GM19193 (cell line): ENCODE results near the gene ERH.

Experiments
- POLR2A ChIP-seq: IDR thresholded peaks from 4 replicates; pipeline ENCODE4 v1.6.1; 2011; ENCODE audit not compliant: insufficient read depth, insufficient read length; ENCODE audit errors: extremely low read depth

ERH gene

DNA sequence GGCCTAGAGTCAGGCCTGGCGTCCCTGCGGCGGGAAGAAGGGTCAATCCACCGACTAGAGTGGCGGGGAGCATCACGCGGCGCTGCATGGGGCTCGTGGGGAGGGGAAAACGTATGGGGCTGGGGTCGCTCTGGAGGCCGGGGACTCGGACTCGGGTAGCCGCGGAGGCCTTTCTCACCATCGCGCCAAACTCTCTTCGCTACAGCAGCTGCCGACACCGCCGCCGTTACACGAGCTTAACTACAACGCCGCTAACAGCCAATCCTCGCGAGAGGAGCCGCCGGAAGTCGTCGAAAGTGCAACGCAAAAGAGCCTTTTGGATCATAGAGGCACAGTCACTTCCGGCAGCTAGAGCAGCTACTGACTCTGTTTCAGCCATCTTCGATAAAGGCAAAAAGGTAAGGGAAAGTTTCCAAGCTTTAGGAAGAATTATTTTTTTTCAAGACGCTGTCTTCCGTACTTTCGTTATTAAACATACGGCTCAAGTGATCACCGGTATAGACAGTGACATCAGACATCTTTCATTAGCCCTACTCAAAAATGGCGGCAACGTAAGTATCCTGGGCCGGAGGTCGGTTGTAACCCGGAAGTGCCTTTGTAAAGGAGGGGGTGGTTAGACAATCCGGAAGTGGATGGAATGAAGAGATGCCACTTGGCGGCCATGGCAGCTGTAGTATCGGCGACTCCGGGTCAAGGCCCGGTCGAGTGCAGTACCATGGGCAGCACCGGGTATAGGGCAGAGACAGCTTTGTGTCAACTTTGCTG lies at the start of gene ERH, which contains the start of gene SLC39A9:
TSS of gene ERH (minus strand) at position 247 of the 765 bp plus-strand sequence. CDS start at position 181, 66 bp downstream.
TSS of gene SLC39A9 (plus strand) at position 640 of the 765 bp plus-strand sequence. CDS start 678 bp downstream, outside the sequence.
- TF ChIP-seq POLR2A = peak; percentile 84

DNA sequence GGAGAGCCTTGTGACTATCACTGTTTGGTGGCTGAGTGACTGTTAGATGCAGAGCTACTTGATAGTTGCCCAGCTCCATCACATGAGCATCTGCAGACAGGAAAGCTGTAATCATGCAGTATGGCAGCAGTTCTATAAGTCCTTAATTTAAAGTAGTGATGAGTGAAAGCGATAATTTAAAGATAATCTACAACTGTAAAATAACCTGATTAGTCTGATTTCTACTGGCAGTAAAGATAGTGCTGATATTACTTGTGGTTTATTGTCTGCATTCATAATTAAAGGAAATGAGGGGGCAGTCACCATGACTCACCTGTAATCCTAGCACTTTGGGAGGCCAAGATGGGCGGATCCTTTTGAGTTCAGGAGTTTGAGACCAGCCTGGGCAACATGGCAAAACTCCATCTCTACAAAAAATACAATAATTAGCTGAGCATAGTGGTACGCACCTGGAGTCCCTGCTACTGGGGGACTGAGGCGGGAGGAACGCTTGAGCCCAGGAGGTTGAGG lies 45.3 kb upstream of the ERH start:
- no peak for TF ChIP-seq POLR2A

DNA sequence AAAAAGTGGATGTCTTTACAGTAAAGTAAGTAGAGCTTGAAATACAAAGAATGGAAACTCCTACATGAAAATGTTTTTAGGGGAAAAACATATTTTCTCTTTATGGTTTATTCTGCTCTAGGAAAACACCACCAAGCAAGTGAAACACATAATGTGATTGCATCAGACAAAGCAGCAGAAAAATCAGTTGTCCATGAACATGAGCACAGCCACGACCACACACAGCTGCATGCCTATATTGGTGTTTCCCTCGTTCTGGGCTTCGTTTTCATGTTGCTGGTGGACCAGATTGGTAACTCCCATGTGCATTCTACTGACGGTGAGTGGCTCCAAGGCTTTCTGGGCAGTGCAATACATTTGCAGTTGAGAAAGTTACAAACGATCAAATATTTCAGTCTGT lies 43.8 kb upstream of the ERH start:
- TF ChIP-seq POLR2A = peak; percentile 51

DNA sequence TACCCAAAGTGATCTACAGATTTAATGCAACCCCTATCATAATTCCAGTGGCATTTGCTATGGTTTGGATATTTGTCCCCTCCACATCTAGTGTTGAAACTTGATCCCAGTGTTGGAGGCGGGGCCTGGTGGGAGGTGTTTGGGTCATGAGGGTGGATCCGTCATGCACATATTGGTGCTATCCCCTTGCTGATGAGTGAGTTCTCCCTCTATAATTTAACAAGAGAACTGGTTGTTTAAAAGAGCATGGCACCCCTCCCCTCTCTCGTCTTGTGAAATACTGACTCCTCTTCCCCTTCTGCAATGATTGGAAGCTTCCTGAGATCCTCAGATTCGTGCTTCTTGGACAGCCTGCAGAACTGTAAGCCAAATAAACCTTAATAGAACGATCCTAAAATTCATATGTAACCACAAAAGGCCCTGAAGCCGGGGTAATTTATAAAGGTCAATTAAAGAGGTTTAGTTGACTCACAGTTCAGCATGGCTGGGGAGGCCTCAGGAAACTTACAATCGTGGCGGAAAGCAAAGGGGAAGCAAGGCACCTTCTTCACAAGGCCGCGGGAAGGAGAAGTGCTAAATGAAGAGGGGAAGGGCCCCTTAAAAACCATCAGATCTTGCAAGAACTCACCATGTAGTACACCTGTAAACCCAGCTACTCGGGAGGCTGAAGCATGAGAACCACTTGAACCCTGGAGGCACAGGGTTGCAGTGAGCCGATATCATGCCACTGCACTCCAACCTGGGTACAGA lies 41.6 kb upstream of the ERH start:
- no peak for TF ChIP-seq POLR2A

DNA sequence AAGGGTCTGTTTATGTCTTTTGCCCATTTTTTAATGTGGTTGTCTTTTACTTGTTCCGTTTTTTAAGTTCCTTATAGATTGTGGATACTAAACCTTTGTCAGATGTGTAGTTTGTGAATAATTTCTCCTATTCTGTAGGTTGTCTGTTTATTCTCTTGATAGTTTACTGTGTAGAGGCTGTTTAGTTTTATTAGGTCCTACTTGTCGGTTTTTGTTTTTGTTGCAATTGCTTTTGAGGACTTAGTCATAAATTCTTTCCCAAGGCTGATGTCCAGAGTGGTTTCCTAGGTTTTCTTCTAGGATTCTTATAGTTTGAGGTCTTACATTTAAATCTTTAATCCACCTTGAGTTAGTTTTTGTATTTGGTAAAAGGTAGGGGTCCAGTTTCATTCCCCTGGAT lies 34.3 kb upstream of the ERH start:
- TF ChIP-seq POLR2A = no peak

DNA sequence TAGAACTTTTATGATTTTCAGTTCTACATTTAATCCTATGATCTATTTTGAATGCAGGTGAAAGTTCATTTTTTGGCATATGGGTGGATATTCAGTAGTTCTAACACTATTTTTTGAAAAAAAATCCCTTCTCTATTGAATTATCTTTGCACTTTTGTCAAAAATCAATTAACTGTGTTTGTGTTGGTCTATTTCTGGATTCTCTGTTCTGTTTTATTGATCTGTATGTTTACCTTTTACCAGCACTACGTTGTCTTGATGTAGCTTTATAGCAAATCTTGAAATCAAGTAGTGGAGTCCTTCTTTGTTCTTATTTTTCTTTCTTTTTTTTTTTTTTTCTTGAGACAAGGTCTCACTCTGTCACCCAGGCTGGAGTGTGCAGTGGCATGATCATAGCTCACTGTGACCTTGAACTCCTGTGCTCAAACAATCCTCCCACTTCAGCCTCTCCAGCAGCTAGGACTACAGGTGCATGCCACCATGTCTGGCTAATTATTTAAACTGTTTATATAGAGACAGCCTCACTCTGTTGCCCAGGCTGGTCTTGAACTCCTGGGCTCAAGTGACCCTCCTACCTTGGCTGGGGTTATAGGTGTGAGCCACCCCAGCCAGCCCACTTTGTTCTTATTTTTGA lies 32.3 kb upstream of the ERH start:
- TF ChIP-seq POLR2A = no peak

DNA sequence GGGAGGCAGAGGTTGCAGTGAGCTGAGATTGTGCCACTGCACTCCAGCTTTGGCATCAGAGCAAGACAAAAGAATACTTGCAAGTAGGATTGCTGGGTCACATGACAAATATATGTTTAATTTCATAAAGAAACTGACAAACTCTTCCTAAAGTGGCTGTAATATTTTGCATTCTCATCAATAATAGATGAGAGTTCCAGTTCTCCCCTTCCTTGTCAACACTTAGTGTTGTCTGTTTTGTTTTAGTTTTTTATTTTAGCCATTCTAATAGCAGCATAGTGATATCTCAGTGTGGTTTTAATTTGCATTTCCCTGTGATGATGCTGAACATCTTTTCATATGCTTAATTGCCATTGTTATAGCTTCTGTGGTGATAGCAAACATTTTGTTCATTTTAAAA lies 31.5 kb upstream of the ERH start:
- TF ChIP-seq POLR2A = no peak

DNA sequence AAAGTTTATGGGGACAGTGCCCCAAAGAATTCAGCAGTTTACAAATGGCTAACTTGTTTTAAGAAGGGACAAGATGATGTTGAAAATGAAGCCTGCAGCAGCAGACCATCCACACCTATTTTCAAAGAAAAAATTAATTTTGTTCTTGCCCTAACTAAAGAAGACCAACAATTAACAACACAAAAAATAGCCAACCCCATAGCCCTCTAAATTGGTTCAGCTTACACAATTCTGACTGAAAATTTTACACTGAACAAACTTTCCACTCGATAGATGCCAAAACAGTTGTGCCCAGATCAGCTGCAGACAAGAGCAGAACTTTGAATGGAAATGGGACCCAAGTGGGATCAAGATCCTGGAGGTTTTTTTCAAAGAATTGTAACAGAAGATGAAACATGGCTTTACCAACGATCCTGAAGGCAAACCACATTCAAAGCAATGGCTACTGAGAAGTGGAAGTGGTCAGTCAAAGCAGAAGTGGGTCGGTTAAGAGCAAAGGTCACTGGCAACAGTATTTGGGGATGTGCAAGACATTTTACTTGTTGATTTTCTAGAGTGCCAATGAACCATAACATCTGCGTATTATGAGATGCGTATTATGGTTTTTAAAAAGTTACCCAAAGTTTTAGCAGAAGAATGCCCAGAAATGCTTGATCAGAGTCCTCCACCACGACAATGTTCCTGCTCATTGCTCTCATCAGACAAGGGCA lies 30.3 kb upstream of the ERH start:
- TF ChIP-seq POLR2A = no peak

DNA sequence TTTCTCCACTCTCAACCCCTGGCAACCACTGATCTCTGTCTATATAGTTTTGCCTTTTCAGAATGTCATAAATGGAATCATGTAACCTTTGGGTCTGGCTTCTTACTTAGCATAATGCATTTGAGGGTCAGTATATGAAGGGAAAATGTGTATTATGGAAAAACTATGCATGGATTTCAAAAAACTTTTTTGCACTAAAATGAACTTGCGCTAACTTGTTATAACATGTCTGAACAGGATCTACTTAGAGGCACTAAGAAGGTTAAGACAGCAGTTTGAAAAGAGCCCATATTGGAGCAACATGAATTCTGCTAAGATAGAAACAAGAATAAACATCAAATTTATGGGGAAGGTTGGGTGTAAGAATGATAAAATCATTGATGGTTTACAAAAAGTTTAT lies 29.5 kb upstream of the ERH start:
- no peak for TF ChIP-seq POLR2A

DNA sequence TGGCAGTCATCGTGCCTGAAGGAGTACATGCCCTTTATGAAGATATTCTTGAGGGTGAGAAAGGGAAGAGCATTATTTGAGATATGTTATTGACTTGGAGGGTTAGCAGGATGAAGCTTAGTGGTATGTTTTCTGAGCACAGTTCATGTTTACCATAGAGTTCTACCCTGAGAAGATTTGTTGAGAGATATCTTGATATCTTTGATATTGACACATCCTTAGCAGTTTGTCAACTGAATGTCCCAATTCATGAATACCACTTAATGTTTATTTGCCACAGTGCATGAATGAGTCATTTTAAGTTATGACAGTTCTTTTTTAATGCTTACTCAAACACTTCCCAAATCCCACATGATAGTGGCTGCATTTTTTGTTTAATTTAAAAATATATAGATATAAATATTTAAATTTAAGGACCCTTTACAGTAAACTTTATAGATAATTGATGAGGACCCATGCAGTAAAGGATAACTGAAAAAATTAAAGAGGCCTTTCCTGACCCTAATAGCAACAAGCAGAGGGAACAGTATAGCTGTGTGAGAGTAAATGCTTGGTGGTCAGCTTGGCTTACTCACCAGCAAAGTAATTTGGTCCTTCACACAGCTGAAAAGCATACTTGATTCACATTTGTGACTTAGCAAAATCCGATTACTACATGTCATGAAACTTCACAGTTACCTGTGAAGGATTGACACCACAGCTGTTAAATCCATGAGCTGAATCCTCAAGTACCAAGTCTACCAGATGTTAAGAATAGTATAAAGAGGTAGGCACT lies 26.2 kb upstream of the ERH start:
- TF ChIP-seq POLR2A = no peak

DNA sequence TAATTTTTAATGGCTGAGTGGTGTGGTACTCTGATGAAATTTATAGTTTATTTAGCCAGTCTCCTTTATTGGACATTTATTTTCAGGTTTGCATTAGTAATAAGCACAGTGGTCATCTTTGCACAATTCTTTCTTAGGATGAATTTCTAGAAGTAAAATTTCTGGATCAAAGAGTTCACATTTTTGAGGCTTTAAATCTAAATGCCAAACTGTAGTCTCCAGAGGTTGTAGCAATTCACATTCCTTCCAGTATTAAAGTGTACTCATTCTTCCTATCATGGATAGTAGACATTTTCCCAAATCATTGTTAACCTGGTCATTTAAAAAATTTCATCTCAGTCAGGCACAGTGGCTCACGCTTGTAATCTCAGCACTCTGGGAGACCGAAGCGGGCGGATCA lies 25.2 kb upstream of the ERH start:
- TF ChIP-seq POLR2A = no peak

DNA sequence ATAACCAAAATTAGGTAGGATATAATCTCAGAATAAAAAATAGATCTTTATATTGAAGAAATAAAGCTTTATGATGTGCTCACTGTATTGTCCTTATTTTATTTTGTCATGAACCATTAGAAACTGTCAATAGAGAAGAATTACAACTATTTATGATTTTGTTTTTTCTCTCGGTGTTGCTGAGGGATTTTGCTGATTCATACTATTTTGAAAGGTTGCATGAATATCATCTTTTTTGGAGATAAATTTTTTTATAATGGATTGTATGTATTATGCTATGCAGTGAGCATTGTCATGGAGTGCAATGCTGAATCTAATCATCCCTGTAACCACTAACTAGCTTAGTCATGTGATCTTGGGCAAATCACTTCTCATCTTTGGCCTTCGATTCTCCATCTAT lies 15.4 kb upstream of the ERH start:
- no peak for TF ChIP-seq POLR2A

DNA sequence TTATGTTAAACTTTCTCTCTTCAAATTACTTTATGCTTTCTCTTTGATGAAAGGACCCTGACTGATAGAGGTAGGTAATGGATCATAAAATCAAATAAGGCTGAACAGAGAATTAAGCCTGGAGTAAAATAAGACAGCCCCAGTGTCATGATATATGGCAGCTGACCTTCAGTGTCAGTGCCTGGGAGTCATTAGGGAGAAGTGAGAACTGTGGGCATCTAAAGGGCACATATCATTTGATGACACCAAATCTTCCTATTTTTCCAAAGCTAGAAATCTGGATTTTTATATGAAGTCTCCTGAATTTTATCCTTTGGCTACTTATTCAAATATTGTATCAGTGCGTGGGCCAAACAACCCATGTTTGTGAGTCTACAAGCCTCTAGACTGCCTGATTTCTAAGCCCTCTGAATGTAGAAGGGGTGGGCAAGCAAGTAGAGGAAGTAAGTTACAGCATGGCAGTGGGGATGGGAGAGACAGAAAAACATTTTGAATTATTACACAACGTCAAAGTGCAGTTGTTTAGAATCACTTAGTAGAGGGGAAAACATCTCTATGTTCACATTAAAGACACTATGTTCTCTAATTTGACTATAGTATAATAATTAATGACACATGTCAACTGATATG lies 10.3 kb upstream of the ERH start:
- no peak for TF ChIP-seq POLR2A

DNA sequence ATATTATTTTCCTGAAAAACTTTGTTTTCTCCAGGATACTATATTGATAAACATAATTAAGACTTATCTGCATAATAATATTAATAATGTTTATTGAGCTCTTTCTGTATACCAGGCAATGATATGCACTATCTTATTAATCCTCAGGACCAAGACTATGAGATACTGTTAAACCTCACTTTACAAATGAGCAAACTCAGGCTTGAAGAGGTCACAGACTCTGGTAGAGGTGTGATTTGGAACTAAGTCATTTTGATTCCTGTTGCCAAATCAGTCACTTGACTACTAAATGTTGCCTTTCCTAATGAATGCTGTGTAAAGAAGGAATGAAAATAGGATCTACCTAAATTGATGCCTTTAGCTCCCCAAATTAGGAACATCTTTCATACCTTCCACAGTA lies 7.7 kb upstream of the ERH start:
- TF ChIP-seq POLR2A = no peak

DNA sequence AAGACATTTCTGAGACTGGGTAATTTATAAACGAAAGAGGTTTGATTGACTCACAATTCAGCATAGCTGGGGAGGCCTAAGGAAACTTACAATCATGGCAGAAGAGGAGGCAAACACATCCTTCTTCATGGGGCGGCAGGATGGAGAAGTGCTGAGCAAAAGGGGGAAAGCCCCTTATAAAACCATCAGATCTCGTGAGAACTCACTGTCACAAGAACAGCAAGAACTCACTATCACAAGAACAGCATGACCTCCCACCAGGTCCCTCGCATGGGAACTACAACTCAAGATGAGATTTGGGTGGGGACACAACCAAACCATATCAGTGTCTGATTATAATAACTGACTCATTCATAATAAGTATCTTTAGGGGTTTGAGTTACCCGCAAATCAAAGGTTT lies 6.8 kb upstream of the ERH start:
- no peak for TF ChIP-seq POLR2A
